Activated naive CD4-positive, alpha-beta T cell treated with anti-CD3 and anti-CD28 coated beads for 36 hours (primary cell): ENCODE results near the gene SNX32. TPM values are rescaled to one million over a fixed set of nuclear protein-coding genes. Genes with fewer than 3 reads are reported as not detected.
A peak's percentile ranks its signal among the peaks of the same experiment; 100 is the strongest.

Experiments
- CTCF ChIA-PET: fragments of 350-600 bp; sonication (Branson Sonifier 250); formaldehyde crosslinking; loops from one replicate; lab custom pipeline; 2021; ENCODE audit warnings: antibody characterized with exemption; lab: Charles Lee
- DNase-seq: peaks from one replicate; pipeline ENCODE4 v3.0.0-alpha.2; 2020
- H3K27ac Mint-ChIP-seq: one replicate; pipeline ENCODE4 v1.8.0; 2021; ENCODE audit warnings: mild to moderate bottlenecking, mixed read lengths
- H3K27me3 Mint-ChIP-seq: one replicate; pipeline ENCODE4 v1.8.0; 2021; ENCODE audit warnings: low read depth, mixed read lengths
- H3K36me3 Mint-ChIP-seq: one replicate; pipeline ENCODE4 v1.8.0; 2021; ENCODE audit warnings: low read depth, mixed read lengths
- H3K4me1 Mint-ChIP-seq: one replicate; pipeline ENCODE4 v1.8.0; 2021; ENCODE audit warnings: low read depth, mixed read lengths
- H3K4me3 Mint-ChIP-seq: one replicate; pipeline ENCODE4 v1.8.0; 2021; ENCODE audit warnings: mild to moderate bottlenecking, moderate library complexity, mixed read lengths
- H3K9me3 Mint-ChIP-seq: one replicate; pipeline ENCODE4 v1.8.0; 2021; ENCODE audit warnings: mixed read lengths
- intact Hi-C: fragments of 100-400 bp; cut with micrococcal nuclease; formaldehyde crosslinking; loops from one replicate; pipeline ENCODE4 v1.15.1; 2023
- total RNA-seq, 2 experiments: library from RNA; stranded (reverse); gene quantifications; one replicate each; pipeline ENCODE4 v1.2.3, GENCODE V29; 2021

The SNX32 gene
- total RNA-seq, 2 experiments from 2014 or later, result 1.5 to 2.0 TPM

DNA sequence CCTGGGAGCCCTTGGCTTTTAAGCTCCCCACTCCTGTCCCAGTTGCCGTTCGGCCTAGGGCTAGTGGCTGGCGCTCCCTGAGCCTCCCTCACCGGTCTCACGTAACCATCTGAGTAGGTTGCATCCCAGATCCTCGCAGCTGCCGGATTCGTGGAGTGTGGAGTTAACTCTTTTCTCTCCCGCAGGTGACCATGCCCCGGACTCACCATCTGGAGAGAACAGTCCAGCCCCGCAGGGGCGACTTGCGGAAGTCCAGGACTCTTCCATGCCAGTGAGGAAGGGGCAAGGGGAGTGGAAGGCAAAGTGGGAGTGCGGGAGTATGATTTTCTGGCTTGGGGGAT lies 27.4 kb downstream of the SNX32 start:
- no peaks in the 10 kb centered on the region for H3K27me3 Mint-ChIP-seq
- CTCF ChIA-PET, result interaction anchor here (0.7 to 6.1 kb wide), 8 partner anchors 10 to 76 kb away, joined by 3 to 178 read pairs (median 7); partner anchors contain the start of genes CCDC85B, CTSW and FIBP
- H3K36me3 Mint-ChIP-seq, result peaks cover 32% of the 10 kb centered on the region
- peak; percentile 15 for DNase-seq
- peaks cover 26% of the 10 kb centered on the region for H3K4me1 Mint-ChIP-seq
- peak overlapping the region; percentile 100 for H3K27ac Mint-ChIP-seq
- H3K4me3 Mint-ChIP-seq, result peak overlapping the region; percentile 97
- intact Hi-C loops, result no loop called here
- H3K9me3 Mint-ChIP-seq, result no peaks in the 10 kb centered on the region

- peak overlapping the region; percentile 100 for H3K27ac Mint-ChIP-seq
- peak overlapping the region; percentile 97 for H3K4me3 Mint-ChIP-seq
- CTCF ChIA-PET, result interaction anchor here (1.0 to 6.1 kb wide), 5 partner anchors 10 to 25 kb away, joined by 4 to 178 read pairs (median 11); partner anchors contain the start of genes CCDC85B, CTSW and FIBP
- H3K27me3 Mint-ChIP-seq, result no peaks in the 10 kb centered on the region
- intact Hi-C loops, result no loop called here
- peaks cover 27% of the 10 kb centered on the region for H3K36me3 Mint-ChIP-seq
- peak; percentile 3 for DNase-seq
- no peaks in the 10 kb centered on the region for H3K9me3 Mint-ChIP-seq
- peaks cover 21% of the 10 kb centered on the region for H3K4me1 Mint-ChIP-seq
Observed at GRCh38 chr11:65861533-65862183, 27.9 kb downstream of the SNX32 start.

DNA sequence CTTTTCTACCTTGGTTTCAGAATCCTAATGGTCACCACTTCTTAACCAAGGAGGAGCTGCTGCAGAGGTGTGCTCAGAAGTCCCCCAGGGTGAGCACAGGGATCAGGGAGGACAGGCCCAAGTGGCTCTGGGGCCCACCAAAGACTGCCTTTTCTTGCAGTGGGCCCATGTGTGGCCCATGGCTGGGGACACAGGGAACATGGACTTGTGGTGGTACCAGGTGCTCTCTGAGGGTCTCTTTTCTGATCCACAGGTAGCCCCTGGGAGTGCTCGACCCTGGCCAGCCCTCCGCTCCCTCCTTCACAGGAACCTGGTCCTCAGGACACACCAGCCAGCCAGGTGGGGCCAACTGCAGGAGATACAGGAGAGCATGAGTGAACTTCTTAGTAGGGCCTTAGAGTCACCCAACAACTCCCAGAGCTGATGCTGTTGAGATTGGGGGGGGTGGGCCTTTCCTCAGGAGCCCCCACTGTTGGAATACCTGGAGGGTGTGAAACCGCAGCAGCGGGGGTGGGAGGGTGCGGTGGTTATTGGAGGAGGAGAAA lies 28.5 kb downstream of the SNX32 start:
- H3K27ac Mint-ChIP-seq, result no peak overlapping the region
- peaks cover 27% of the 10 kb centered on the region for H3K36me3 Mint-ChIP-seq
- intact Hi-C loops, result no loop called here
- no peaks in the 10 kb centered on the region for H3K27me3 Mint-ChIP-seq
- H3K4me1 Mint-ChIP-seq, result peaks cover 19% of the 10 kb centered on the region
- CTCF ChIA-PET, result interaction anchor here (6.1 kb wide), 1 partner anchor 25 kb away, joined by 178 read pairs; the partner anchor contains the start of genes CCDC85B, CTSW and FIBP
- DNase-seq, result peak; percentile 3
- H3K4me3 Mint-ChIP-seq, result no peak overlapping the region
- no peaks in the 10 kb centered on the region for H3K9me3 Mint-ChIP-seq

- intact Hi-C loops, result no loop called here
- no peaks in the 10 kb centered on the region for H3K27me3 Mint-ChIP-seq
- DNase-seq, result peak; percentile 3
- H3K9me3 Mint-ChIP-seq, result no peaks in the 10 kb centered on the region
- H3K4me1 Mint-ChIP-seq, result peaks cover 19% of the 10 kb centered on the region
- H3K4me3 Mint-ChIP-seq, result no peak overlapping the region
- H3K27ac Mint-ChIP-seq, result no peak overlapping the region
- CTCF ChIA-PET, result interaction anchor here (0.8 to 6.1 kb wide), 3 partner anchors 8 to 24 kb away, joined by 3 to 178 read pairs (median 3); partner anchors contain the start of genes CCDC85B, CTSW and FIBP
- H3K36me3 Mint-ChIP-seq, result peaks cover 30% of the 10 kb centered on the region
Observed at GRCh38 chr11:65862941-65863888, 29.5 kb downstream of the SNX32 start.

GRCh38 chr11:65863889-65864705 lies 30.3 kb downstream of the SNX32 start:
- Mint-ChIP-seq H3K27me3 (no peaks in the 10 kb centered on the region), H3K4me3 (no peak overlapping the region), H3K27ac (no peak overlapping the region), H3K36me3 (peaks cover 30% of the 10 kb centered on the region), H3K9me3 (no peaks in the 10 kb centered on the region), H3K4me1 (peaks cover 16% of the 10 kb centered on the region)
- DNase-seq, result no peak
- CTCF ChIA-PET, result interaction anchor here (6.1 kb wide), 1 partner anchor 23 kb away, joined by 178 read pairs; the partner anchor contains the start of genes CCDC85B, CTSW and FIBP
- intact Hi-C loops, result no loop called here

DNA sequence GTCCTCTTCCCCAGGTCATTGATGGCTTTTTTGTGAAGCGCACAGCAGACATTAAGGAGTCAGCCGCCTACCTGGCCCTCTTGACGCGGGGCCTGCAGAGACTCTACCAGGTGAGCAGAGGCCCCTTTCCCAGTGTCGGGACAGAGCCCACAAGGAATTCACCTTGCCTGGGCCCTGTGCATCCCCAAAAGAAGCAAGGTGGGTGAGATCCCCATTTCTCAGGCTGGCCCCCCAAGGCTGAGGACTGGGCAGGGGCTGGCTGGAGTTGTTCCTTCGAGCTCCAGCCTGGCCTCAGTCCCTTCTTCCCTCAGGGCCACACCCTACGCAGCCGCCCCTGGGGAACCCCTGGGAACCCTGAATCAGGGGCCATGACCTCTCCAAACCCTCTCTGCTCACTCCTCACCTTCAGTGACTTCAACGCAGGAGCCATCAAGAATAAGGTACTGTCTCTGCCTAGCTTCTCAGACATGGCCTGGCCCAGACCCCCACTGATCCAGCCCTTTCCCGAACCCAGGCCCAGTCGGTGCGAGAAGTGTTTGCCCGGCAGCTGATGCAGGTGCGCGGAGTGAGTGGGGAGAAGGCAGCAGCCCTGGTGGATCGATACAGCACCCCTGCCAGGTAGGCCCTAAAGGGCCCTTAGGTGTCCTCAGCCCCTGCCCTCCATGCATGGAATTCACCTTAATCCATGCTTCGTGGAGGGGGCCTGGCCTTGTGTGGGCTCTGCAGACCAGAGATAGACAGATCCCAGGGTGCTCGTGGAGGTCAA lies 31.1 kb downstream of the SNX32 start:
- CTCF ChIA-PET, result interaction anchor here (3.2 kb wide), 1 partner anchor 19 kb away, joined by 15 read pairs; no protein-coding TSS in a partner anchor
- Mint-ChIP-seq H3K4me1 (peaks cover 16% of the 10 kb centered on the region), H3K27ac (no peak overlapping the region), H3K36me3 (peaks cover 30% of the 10 kb centered on the region), H3K9me3 (no peaks in the 10 kb centered on the region), H3K27me3 (no peaks in the 10 kb centered on the region), H3K4me3 (no peak overlapping the region)
- intact Hi-C loops, result no loop called here
- DNase-seq, result no peak

GRCh38 chr11:65865550-65866172 lies 31.9 kb downstream of the SNX32 start:
- CTCF ChIA-PET, result interaction anchor here (3.2 kb wide), 1 partner anchor 19 kb away, joined by 15 read pairs; no protein-coding TSS in a partner anchor
- Mint-ChIP-seq H3K4me3 (no peak overlapping the region), H3K27ac (no peak overlapping the region), H3K36me3 (peaks cover 27% of the 10 kb centered on the region), H3K27me3 (no peaks in the 10 kb centered on the region), H3K9me3 (no peaks in the 10 kb centered on the region), H3K4me1 (peaks cover 16% of the 10 kb centered on the region)
- no peak for DNase-seq
- intact Hi-C loops, result no loop called here

DNA sequence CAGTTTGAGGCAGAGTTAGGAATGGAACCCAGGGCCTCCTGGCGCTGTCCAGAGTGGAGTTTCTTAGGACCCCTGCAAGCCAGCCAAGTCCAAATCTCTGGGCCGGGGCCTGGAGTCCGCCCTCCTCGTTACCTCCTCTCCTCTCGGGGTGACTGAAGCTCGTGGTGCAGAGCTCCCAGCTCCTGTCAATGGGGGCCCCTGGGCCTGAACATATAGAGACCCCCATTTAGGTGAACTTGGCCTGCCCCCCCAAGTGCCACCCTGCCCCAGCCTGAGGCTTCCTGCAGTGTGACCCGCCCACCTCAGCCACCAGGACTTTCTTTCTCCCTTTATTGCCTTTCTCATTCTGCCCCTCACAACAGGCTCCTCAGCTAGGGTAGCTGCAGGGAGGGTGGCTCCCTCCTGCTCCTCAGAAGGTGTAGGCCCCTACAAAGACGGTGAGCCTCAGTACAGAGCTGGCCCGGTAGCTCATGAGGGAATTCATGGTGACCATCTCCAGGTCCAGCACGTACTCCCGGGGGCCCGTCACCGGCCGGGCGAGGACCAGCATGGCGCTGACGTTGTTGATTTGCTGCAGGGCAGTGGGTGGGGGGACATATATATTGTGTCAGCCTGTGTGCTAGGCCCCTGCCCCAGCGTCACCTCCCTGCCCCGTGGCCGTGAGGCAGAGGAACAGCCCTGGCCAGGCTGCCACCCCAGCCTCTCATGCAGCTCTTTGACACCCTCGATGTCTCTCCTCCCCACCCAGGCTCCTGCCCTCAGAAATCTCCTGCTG lies 32.9 kb downstream of the SNX32 start:
- H3K9me3 Mint-ChIP-seq, result no peaks in the 10 kb centered on the region
- intact Hi-C loops, result no loop called here
- H3K4me1 Mint-ChIP-seq, result peaks cover 11% of the 10 kb centered on the region
- H3K27me3 Mint-ChIP-seq, result no peaks in the 10 kb centered on the region
- peaks cover 22% of the 10 kb centered on the region for H3K36me3 Mint-ChIP-seq
- H3K4me3 Mint-ChIP-seq, result no peak overlapping the region
- CTCF ChIA-PET, result interaction anchor here (0.5 to 3.2 kb wide), 2 partner anchors 18 to 21 kb away, joined by 3 to 15 read pairs; no protein-coding TSS in a partner anchor
- no peak for DNase-seq
- no peak overlapping the region for H3K27ac Mint-ChIP-seq

DNA sequence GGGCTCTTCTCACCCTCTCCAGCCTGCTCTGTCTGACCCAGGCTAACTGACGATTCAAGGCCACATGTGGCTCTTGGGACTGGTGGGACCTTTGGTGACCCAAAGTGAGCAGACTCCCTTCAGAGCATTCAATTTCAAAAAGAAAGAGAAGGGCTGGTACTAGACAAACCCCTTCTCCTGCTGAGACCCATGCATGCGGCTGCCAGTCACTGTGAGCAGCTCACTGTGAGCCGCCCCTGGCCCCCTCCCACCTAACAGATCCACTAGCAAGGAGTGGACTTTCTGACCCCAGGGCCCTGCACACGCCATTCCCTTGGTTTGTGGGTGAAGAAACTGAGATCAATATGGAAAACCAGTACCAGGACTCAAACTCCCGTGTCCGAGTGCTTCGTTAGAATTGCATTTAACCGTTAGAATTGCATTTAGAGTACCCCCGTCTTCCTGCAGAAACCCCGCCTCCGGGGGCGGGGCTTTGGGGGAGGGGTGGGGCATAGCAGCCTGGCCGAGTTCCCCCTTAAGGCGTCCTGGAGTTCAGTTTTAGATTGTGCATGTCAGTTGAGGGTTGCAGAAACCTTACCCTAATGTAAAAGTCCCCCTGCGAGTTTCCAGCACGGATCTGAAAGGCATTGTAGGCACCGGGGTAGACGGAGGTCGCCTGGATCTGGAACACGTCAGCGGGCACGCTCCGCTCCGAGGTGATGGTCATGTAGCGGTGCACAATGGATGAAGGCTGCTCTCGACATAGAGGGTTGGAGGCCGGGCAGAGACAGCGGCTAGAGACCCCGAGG lies 33.7 kb downstream of the SNX32 start:
- intact Hi-C loops, result no loop called here
- Mint-ChIP-seq H3K9me3 (no peaks in the 10 kb centered on the region), H3K27me3 (no peaks in the 10 kb centered on the region), H3K4me3 (no peak overlapping the region), H3K27ac (no peak overlapping the region), H3K4me1 (peaks cover 11% of the 10 kb centered on the region), H3K36me3 (peaks cover 18% of the 10 kb centered on the region)
- no peak for DNase-seq
- CTCF ChIA-PET, result interaction anchor here (3.2 kb wide), 1 partner anchor 17 kb away, joined by 15 read pairs; no protein-coding TSS in a partner anchor
